ENCODE measurements around the gene HOXA3. TPM values are rescaled to one million over a fixed set of nuclear protein-coding genes. Genes with fewer than 3 reads are reported as not detected.

The HOXA3 gene
- total RNA-seq: under 0.01 and 1.2 TPM in 2 replicates

GRCh38 chr7:27151931-27152815, at the start of gene HOXA3:
Gene HOXA3 (minus strand): TSS chr7:27152583. CDS start chr7:27110640, 41,943 bp downstream.

GRCh38 chr7:27199849-27200760, 47.7 kb upstream of the HOXA3 start, which contains the start of gene HOXA13:
Gene HOXA13 (minus strand): TSS chr7:27200091. CDS start chr7:27200077, 14 bp downstream.

GRCh38 chr7:27185013-27185853, 32.9 kb upstream of the HOXA3 start, which contains the start of gene HOXA11:
Gene HOXA11 (minus strand): TSS chr7:27185232. CDS start chr7:27185144, 88 bp downstream.

GRCh38 chr7:27173956-27174873, 21.8 kb upstream of the HOXA3 start, which contains the start of gene HOXA10:
Gene HOXA10 (minus strand): TSS chr7:27174320. CDS start chr7:27174306, 14 bp downstream.

GRCh38 chr7:27165089-27165995, 13.0 kb upstream of the HOXA3 start, which contains the start of gene HOXA9:
Gene HOXA9 (minus strand): TSS chr7:27165537. CDS start chr7:27165457, 80 bp downstream.

GRCh38 chr7:27156508-27156898, 4.1 kb upstream of the HOXA3 start, which contains the start of gene HOXA7:
Gene HOXA7 (minus strand): TSS chr7:27156675. CDS start chr7:27156545, 130 bp downstream.

GRCh38 chr7:27147199-27148030, 5.0 kb downstream of the HOXA3 start, which contains the start of gene HOXA6:
Gene HOXA6 (minus strand): TSS chr7:27147774. CDS start chr7:27147749, 25 bp downstream.

GRCh38 chr7:27143023-27143949, 9.1 kb downstream of the HOXA3 start, which contains the start of gene HOXA5:
Gene HOXA5 (minus strand): TSS chr7:27143681. CDS start chr7:27143607, 74 bp downstream.

GRCh38 chr7:27130540-27131389, 21.6 kb downstream of the HOXA3 start, which contains the start of gene HOXA4:
Gene HOXA4 (minus strand): TSS chr7:27130757. CDS start chr7:27130733, 24 bp downstream.

GRCh38 chr7:27102581-27103442, 49.6 kb downstream of the HOXA3 start, which contains the start of gene HOXA2:
Gene HOXA2 (minus strand): TSS chr7:27102683. CDS start chr7:27102500, 183 bp downstream.

GRCh38 chr7:27095897-27096767, 56.3 kb downstream of the HOXA3 start, which contains the start of gene HOXA1:
Gene HOXA1 (minus strand): TSS chr7:27096000. CDS start chr7:27095912, 88 bp downstream.

All from uterine smooth muscle cell (primary cell).